SK-N-MC (cell line): Measurements from ENCODE around the gene TRMT1.

ENCODE experiments used
- EZH2 ChIP-seq: fragments of 200-600 bp; sonication (generic); IDR thresholded peaks from one replicate; pipeline ENCODE4 v1.6.1; 2017; ENCODE audit warnings: antibody characterized with exemption
- POLR2AphosphoS5 ChIP-seq: IDR thresholded peaks from 2 replicates; pipeline ENCODE4 v1.6.1; 2012; ENCODE audit warnings: mild to moderate bottlenecking, low read depth, low read length, borderline replicate concordance

GRCh38 chr19:13082192-13083007, 34.1 kb downstream of the TRMT1 start:
- TF ChIP-seq EZH2 (no peak), POLR2AphosphoS5 (no peak)
